SU-DHL-6 (cell line): Measurements from ENCODE around the gene SLC44A3.

Source experiments
- H2AFZ ChIP-seq: fragments of 200-600 bp; sonication (generic); 2 replicates; pipeline ENCODE4 v1.6.1; 2014; ENCODE audit warnings: low read depth, mild to moderate bottlenecking, moderate library complexity, mixed read lengths, antibody characterized with exemption, low read length; ENCODE audit not compliant: severe bottlenecking
- H3F3A ChIP-seq: fragments of 200-600 bp; shearing (Covaris generic); 2 replicates; pipeline ENCODE4 v1.6.0; 2016; ENCODE audit warnings: antibody characterized with exemption, mild to moderate bottlenecking; ENCODE audit not compliant: insufficient read depth
- H3K27ac ChIP-seq: fragments of 200-600 bp; sonication (generic); 2 replicates; pipeline ENCODE4 v1.5.1; 2016; ENCODE audit warnings: low read depth, mild to moderate bottlenecking, low read length, moderate library complexity, mixed read lengths
- H3K27me3 ChIP-seq: fragments of 200-600 bp; sonication (generic), shearing (Covaris generic); 2 replicates; pipeline ENCODE4 v1.6.0; 2014; ENCODE audit warnings: mild to moderate bottlenecking, low read length
- H3K36me3 ChIP-seq: fragments of 200-600 bp; sonication (generic); 2 replicates; pipeline ENCODE4 v1.6.1; 2014; ENCODE audit warnings: mild to moderate bottlenecking, low read length, mixed read lengths
- H3K4me2 ChIP-seq: fragments of 300-600, 200-600 bp; shearing (Covaris generic), sonication (generic); 2 replicates; pipeline ENCODE4 v1.6.0; 2014; ENCODE audit warnings: low read length, low read depth, mild to moderate bottlenecking; ENCODE audit not compliant: poor library complexity, severe bottlenecking
- H3K4me3 ChIP-seq: fragments of 200-600 bp; sonication (generic); 2 replicates; pipeline ENCODE4 v1.5.1; 2014; ENCODE audit warnings: antibody characterized with exemption, low read length, mild to moderate bottlenecking, mixed read lengths; ENCODE audit not compliant: insufficient read depth, poor library complexity, severe bottlenecking
- H3K79me2 ChIP-seq: fragments of 200-600 bp; sonication (generic); 2 replicates; pipeline ENCODE4 v1.6.1; 2014; ENCODE audit warnings: mild to moderate bottlenecking, low read length, moderate library complexity; ENCODE audit not compliant: insufficient read depth
- H3K9ac ChIP-seq: fragments of 200-600 bp; sonication (generic); 2 replicates; pipeline ENCODE4 v1.7.0; 2014; ENCODE audit warnings: mild to moderate bottlenecking, low read length
- H3K9me2 ChIP-seq: fragments of 200-600 bp; sonication (generic); replicated peaks from 2 replicates; pipeline ENCODE4 v1.6.1; 2014; ENCODE audit warnings: low read length; ENCODE audit not compliant: insufficient read depth
- H3K9me3 ChIP-seq: fragments of 200-600 bp; sonication (generic); 2 replicates; pipeline ENCODE4 v1.6.1; 2014; ENCODE audit warnings: low read length, mixed read lengths; ENCODE audit not compliant: insufficient read depth
- H4K20me1 ChIP-seq: fragments of 200-600 bp; sonication (generic); 2 replicates; pipeline ENCODE4 v1.6.1; 2014; ENCODE audit warnings: low read depth, mild to moderate bottlenecking, antibody characterized with exemption, low read length, moderate library complexity, mixed read lengths
- EZH2phosphoT487 ChIP-seq: fragments of 200-600 bp; sonication (generic), shearing (Covaris generic); conservative IDR thresholded peaks from 2 replicates; pipeline ENCODE4 v1.6.1; 2018; ENCODE audit warnings: mild to moderate bottlenecking, antibody characterized with exemption, low read length, moderate library complexity, mixed read lengths
- TF ChIP-seq, protein P1 (sequence below): fragments of 200-600 bp; sonication (generic); IDR thresholded peaks from one replicate; pipeline ENCODE4 v1.5.1; 2017; ENCODE audit warnings: antibody characterized with exemption, mild to moderate bottlenecking, low read length, moderate library complexity; ENCODE audit not compliant: insufficient read depth, poor library complexity, severe bottlenecking

SLC44A3 gene

DNA sequence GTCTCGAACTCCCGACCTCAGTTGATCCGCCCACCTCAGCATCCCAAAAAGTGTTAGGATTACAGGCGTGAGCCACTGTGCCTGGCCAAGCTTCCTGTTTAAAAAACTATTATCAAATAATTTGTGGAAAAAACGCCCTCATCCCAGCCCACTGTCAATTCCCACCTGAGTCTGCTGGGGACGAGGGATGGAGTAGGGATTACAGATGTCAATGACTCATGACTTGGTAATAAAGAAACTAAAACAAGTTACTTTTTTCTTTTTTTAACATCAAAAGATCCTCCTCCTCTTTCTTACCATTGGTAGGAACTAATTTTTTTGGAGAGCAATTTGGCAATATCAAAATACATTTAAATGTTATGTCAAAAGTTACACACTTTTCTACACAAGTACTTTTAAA lies 97.1 kb downstream of the SLC44A3 start:
- H3K36me3 ChIP-seq, result no peaks in the 10 kb centered on the region
- no peaks in the 10 kb centered on the region for H3K9me2 ChIP-seq
- H3K79me2 ChIP-seq, result no peaks in the 10 kb centered on the region
- no peak overlapping the region for H3K4me3 ChIP-seq
- no peak for TF ChIP-seq EZH2phosphoT487
- TF ChIP-seq, protein P1, sequence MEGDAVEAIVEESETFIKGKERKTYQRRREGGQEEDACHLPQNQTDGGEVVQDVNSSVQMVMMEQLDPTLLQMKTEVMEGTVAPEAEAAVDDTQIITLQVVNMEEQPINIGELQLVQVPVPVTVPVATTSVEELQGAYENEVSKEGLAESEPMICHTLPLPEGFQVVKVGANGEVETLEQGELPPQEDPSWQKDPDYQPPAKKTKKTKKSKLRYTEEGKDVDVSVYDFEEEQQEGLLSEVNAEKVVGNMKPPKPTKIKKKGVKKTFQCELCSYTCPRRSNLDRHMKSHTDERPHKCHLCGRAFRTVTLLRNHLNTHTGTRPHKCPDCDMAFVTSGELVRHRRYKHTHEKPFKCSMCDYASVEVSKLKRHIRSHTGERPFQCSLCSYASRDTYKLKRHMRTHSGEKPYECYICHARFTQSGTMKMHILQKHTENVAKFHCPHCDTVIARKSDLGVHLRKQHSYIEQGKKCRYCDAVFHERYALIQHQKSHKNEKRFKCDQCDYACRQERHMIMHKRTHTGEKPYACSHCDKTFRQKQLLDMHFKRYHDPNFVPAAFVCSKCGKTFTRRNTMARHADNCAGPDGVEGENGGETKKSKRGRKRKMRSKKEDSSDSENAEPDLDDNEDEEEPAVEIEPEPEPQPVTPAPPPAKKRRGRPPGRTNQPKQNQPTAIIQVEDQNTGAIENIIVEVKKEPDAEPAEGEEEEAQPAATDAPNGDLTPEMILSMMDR, result no peak
- H3F3A ChIP-seq, result no peaks in the 10 kb centered on the region
- no peak overlapping the region for H3K4me2 ChIP-seq
- H3K27ac ChIP-seq, result no peak overlapping the region
- no peaks in the 10 kb centered on the region for H3K27me3 ChIP-seq
- no peaks in the 10 kb centered on the region for H3K9me3 ChIP-seq
- no peaks in the 10 kb centered on the region for H4K20me1 ChIP-seq
- no peak overlapping the region for H2AFZ ChIP-seq
- H3K9ac ChIP-seq, result no peak overlapping the region

DNA sequence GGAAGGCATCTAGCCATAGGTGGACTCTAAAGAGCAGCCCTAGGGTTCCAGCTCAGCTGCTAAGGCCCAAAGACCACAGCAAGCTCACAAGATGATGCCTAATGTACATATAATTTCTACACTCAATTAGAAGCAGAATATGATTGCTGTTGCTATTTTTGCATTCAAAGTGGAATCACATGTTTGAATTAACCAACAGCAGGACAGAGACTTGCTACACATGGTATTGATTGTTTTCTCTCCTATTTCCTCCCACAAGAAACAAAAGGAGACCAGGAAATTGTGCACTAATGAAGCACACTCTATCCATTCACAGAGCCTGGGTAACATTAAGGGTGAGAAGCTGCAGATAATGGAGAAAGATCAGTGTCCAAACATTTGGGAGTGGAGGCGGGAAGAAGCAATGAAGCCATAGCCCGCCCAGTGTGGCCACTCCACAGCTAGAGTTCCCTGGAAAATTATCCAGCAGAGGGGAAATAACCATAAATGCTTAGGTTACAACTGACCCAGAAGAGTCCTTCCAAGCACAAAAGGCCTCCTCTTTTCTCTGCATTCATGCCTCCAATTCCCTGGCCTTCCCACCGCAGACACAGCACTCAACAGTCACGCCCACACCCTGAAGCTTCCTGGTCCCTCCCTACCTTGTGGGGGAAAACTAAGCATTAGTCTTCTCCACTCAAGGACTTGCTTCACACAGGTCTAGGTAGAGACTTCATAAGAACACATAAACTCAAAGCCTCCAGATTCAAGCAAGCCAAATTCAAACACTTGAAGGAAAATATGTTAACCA lies 99.3 kb downstream of the SLC44A3 start:
- H3K27ac ChIP-seq, result no peak overlapping the region

DNA sequence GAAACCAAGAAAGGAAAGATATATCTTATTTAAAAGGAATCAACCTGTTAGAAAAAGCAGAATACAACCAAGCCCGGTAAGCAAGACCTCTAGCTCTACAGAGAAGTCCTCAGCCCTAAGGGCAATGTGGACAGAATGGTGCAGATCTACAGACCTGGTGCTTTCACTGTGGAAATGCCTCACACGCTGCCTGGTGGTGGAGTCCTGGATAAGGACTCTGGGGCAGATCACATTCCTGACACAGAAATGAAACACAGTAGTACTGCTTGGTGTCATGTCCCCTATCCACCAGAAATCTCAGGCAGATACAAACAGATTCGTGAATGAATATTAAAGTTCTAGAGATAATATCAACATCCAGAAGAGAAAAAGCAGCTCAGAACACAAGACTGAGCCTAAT lies 99.9 kb downstream of the SLC44A3 start:
- Histone ChIP-seq H3K9ac (no peak overlapping the region), H3K36me3 (no peaks in the 10 kb centered on the region), H3K79me2 (no peaks in the 10 kb centered on the region), H4K20me1 (no peaks in the 10 kb centered on the region), H3K9me2 (no peaks in the 10 kb centered on the region), H3K4me2 (no peak overlapping the region), H3F3A (no peaks in the 10 kb centered on the region), H3K27me3 (no peaks in the 10 kb centered on the region), H3K4me3 (no peak overlapping the region), H3K27ac (no peak overlapping the region), H2AFZ (no peak overlapping the region), H3K9me3 (no peaks in the 10 kb centered on the region)
- TF ChIP-seq, protein P1, result no peak
- no peak for TF ChIP-seq EZH2phosphoT487

More for the DNA sequence above, 99.3 kb downstream of the SLC44A3 start:
- no peak overlapping the region for H3K9ac ChIP-seq
- H3K9me3 ChIP-seq, result no peaks in the 10 kb centered on the region
- TF ChIP-seq, protein P1, result no peak
- TF ChIP-seq EZH2phosphoT487, result no peak
- H3K79me2 ChIP-seq, result no peaks in the 10 kb centered on the region
- H3F3A ChIP-seq, result no peaks in the 10 kb centered on the region
- H3K9me2 ChIP-seq, result no peaks in the 10 kb centered on the region
- no peaks in the 10 kb centered on the region for H3K27me3 ChIP-seq
- H3K4me2 ChIP-seq, result no peak overlapping the region
- H2AFZ ChIP-seq, result no peak overlapping the region
- no peaks in the 10 kb centered on the region for H3K36me3 ChIP-seq
- no peaks in the 10 kb centered on the region for H4K20me1 ChIP-seq
- H3K4me3 ChIP-seq, result no peak overlapping the region
